Measurements from ENCODE around the gene PXDN.

DNA sequence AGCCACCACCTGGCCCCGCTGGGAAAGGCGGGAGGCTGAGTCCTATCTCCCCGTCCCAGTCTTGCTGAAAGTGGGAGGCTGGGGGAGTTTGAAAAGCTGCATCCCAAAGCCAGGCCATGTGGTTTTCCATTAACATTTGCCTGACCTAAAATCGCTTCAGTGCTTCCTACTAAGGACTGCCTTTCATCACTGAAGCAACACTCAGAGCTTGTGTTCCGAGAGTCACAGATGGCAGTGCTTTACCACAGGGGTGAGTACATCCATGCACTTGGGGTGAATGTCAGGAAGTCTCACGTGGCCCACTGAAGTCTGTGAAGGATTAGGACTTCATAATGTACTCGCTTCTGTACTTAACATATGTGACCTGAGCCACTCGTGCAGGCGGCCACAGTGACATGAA lies 43.3 kb downstream of the PXDN start:
- TF ChIP-seq, protein P1, sequence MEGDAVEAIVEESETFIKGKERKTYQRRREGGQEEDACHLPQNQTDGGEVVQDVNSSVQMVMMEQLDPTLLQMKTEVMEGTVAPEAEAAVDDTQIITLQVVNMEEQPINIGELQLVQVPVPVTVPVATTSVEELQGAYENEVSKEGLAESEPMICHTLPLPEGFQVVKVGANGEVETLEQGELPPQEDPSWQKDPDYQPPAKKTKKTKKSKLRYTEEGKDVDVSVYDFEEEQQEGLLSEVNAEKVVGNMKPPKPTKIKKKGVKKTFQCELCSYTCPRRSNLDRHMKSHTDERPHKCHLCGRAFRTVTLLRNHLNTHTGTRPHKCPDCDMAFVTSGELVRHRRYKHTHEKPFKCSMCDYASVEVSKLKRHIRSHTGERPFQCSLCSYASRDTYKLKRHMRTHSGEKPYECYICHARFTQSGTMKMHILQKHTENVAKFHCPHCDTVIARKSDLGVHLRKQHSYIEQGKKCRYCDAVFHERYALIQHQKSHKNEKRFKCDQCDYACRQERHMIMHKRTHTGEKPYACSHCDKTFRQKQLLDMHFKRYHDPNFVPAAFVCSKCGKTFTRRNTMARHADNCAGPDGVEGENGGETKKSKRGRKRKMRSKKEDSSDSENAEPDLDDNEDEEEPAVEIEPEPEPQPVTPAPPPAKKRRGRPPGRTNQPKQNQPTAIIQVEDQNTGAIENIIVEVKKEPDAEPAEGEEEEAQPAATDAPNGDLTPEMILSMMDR (IDR thresholded peaks at IDR 0.05), result no peak
- TF ChIP-seq POLR2A (IDR thresholded peaks at IDR 0.05), result no peak

Data from heart left ventricle (tissue), 13 donors.